ENCODE results near the gene CRELD2.

CRELD2 gene

DNA sequence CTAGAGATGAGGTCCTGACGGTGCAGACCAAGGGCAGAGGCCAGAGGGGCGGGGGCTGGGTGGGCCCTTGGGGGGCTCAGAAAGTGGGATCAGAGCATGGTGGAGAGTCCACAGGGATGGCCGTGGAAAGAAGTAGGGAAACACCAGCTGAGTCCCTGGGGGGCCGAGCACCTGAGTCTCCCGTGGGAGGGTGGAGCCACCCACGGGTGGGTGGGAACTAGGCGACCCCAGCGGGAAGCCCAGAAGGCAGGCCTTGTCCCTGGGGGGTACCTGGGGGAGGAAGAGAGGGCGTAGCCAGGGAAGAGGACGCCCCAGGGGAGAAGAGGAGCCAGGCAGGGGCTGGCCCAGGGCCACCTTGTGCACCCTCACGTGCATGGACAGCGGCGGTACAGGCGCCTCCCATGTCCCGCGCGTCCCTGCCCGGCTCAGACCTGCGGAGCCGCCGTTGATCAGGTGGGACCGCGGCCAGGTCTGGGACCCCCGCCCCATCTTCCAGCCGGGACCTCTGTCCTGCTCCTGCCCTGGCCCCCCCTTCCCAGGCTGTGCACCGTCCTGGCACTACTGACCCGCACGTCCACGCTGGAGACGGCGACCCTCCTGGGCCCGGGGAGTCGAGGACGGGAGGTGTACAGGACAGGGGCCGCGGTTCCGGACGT is 10.2 kb downstream of the CRELD2 start:
- Mint-ChIP-seq H3K4me3 (no peak overlapping the region), H3K27ac (no peak overlapping the region), H3K27me3 (no peaks in the 10 kb centered on the region), H3K4me1 (peaks cover 53% of the 10 kb centered on the region), H3K9me3 (no peaks in the 10 kb centered on the region), H3K36me3 (ENCODE audit: low read depth) (peaks cover 17% of the 10 kb centered on the region)
- ATAC-seq (no peak), DNase-seq (no peak)

DNA sequence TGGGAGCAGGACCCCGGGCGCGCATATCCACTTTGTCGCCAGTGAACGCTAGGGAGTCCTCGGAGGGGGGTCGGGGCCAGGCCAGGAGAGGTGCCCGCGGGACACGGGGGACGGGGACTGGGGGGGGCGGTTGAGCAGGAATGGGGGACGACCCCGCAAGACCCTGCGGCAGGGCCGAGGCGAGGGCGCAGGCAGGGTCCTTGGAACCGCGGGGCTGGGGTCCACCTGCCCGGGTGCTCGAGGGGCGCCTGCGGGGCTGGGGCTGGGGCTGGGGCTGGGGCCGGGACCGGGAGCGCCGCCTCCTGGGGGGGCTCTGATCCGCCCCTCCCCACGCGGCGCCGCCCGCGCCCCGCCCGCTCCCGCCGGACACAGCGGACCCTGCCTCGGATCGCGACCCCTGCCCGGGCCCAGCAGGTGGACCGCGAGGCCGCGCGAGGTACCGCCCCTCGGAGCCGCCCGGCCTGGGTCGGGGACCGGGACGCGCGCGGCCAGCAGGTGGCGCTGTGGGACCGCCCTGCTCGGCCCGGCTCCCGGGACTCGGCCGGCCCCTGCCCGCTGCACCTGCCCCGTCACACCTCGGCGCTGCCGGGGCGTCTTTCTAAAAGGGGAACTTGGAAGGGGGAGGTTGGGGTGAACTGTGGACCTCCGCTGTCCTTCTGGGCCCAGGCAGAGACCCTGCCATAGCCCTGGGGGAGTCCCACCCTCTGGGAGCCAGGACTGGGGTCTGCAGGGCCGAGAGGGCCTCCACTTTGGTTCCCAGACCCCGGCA is 11.0 kb downstream of the CRELD2 start:
- Mint-ChIP-seq H3K27me3 (no peaks in the 10 kb centered on the region), H3K4me3 (no peak overlapping the region), H3K36me3 (ENCODE audit: low read depth) (peaks cover 17% of the 10 kb centered on the region), H3K4me1 (peaks cover 55% of the 10 kb centered on the region), H3K27ac (no peak overlapping the region), H3K9me3 (no peaks in the 10 kb centered on the region)
- DNase-seq (peak; percentile 88), ATAC-seq (peak; percentile 58)

DNA sequence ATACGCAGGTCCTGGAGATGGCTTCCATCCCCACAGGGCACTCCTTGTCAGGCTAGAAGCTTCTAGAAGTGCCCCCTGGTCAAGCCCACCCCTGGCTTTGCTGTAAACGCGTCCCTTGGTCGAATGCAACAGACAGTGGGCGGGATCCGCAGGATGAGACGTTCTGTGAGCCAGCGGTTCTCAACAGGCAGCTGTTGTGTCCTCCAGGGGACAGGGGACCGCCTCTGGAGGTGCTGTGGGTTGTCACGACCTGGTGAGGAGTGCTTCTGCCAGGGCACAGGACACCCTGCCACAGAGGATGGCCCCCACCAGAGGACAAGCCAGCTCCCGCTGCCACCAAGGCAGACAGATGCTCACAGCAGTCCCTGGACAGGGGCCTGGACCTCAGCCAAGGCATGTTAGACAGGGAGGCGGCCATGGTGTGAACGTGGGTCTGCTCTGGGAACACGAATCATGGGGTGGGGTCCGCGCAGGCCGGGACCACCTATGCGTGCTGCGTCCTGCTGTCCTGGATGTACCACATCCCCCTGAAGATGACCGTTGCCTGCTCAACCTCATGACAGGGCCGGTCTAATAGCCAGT is 11.7 kb downstream of the CRELD2 start:
- no peak overlapping the region for H3K4me3 Mint-ChIP-seq
- no peak overlapping the region for H3K27ac Mint-ChIP-seq
- ATAC-seq (no peak), DNase-seq (no peak)
- no peaks in the 10 kb centered on the region for H3K27me3 Mint-ChIP-seq
- H3K36me3 Mint-ChIP-seq (ENCODE audit: low read depth), result peaks cover 16% of the 10 kb centered on the region
- peaks cover 54% of the 10 kb centered on the region for H3K4me1 Mint-ChIP-seq
- no peaks in the 10 kb centered on the region for H3K9me3 Mint-ChIP-seq

DNA sequence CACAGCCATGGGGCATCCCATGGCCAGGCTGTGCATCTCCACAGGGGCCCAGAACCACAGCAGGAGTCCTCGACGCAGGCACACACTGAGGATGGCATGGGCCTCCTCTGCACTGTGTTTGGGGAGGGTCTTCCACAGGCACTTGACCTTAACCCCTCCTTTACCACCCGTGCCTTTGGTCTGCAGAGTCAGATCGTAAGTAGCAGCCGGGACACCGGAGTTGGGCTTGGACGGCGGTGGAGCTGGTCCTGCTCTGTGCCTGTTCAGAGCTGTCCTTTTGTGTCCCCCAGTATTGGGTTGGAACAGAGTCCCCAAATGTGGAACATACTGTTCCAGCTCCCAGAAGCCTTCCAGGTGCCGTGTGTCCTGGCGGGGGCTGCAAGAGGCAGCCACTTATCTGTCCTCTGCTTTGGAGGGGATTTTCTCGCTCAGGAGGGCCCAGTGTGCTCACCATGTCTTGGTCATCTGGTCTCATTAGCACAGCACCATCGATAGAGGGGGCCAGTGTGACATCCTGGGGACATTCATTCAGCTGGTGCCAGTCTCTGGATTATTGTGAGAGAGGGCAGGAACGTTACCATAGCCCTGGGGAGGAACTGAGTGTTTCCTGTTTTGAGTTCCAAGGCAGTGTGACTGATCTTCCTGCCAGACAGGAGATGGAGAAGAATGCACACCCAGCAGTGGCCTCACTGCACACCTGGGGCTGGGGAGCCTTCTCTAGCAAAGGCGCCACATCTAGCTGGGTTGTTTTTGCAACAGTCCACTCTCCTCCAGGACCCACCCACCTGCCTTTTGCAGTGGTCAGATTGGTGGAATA is 12.4 kb downstream of the CRELD2 start:
- H3K9me3 Mint-ChIP-seq, result no peaks in the 10 kb centered on the region
- peak overlapping the region; percentile 14 for H3K4me3 Mint-ChIP-seq
- peaks cover 9% of the 10 kb centered on the region for H3K36me3 Mint-ChIP-seq (ENCODE audit: low read depth)
- peak overlapping the region; percentile 47 for H3K27ac Mint-ChIP-seq
- H3K4me1 Mint-ChIP-seq, result peaks cover 46% of the 10 kb centered on the region
- no peaks in the 10 kb centered on the region for H3K27me3 Mint-ChIP-seq
- ATAC-seq (peak; percentile 41), DNase-seq (peak; percentile 70)

DNA sequence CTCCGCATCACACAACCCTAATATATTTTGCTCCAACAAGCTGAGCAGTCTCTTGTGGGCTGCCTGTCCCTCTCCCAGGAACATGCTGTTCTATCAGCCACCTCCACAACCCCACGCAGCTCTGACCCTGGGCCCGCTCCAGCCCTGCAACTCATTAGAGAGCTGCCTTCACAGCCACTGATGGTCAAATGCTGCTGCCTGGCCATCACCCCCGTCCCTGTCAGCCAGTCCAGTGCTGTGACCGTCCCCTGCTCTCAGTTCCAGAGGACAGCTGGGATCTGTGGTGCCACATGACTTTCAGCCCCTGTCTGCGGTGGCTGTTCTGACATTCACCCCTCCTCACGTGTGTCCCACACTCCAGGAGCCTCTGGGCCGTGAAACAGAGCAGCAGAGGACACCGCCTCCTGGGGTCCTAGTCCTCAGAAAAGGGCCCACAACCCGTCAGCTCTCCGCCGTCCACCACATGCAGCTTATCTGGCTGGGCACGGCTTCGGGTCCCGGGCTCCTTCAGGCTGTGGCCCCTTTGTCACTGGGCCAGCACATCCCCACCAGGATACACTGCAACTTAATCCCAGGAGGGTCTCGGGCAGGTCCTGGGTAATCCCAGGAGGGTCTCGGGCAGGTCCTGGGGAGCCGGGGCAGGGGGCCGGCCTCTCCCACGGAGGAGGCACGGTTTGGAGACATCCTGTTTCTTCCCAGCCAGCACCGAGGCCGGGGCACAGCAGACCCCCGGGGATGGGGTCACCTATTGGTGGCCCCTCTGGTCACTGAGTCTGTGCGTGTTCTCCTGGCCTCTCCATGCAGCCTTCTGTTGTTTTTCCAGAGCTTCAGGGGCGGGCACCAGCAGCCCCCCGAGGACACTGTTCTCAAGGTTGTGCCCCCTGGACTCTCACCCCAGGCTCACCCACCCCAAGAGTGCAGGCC is 15.1 kb downstream of the CRELD2 start:
- H3K9me3 Mint-ChIP-seq, result no peaks in the 10 kb centered on the region
- no peak for DNase-seq
- H3K4me1 Mint-ChIP-seq, result peaks cover 45% of the 10 kb centered on the region
- peak overlapping the region; percentile 52 for H3K27ac Mint-ChIP-seq
- ATAC-seq, result no peak
- peak overlapping the region; percentile 57 for H3K4me3 Mint-ChIP-seq
- no peaks in the 10 kb centered on the region for H3K36me3 Mint-ChIP-seq (ENCODE audit: low read depth)
- H3K27me3 Mint-ChIP-seq, result no peaks in the 10 kb centered on the region

DNA sequence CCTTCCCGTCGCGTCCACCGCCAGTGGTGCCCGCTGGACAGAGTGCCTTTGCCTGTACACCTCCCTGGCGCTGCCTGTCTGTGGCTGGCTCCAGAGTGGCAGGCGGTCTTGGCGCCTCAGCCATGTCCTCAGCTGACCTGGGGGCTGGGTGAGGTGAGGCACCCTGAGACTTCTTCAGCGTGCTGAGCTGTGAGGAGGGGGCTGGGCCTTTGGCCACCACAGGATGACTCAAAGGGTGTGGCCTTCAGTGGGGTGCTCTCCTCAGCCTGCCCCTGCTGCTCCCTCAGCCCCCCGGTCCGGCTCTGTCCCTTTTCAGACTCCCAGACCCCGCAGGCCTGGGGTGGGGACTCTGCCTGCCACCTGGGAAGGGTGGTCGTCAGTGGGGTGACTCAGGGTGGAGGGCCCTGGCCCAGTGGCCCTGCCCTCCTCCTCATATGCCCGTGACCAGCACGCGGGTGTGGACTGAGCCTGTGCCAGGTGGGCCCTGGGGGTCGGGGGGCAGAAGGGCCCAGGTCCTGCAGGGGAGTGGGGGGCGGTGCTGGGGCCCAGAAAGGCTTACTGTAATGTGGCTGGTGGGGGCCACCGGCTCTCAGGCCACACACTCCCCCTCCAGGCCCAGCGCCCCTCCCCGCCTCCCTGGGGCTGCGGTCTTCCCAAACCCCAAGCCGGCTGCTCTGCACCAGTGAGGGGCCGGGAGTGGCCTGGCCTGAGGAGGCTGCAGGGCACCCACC is 15.9 kb downstream of the CRELD2 start:
- ATAC-seq, result no peak

DNA sequence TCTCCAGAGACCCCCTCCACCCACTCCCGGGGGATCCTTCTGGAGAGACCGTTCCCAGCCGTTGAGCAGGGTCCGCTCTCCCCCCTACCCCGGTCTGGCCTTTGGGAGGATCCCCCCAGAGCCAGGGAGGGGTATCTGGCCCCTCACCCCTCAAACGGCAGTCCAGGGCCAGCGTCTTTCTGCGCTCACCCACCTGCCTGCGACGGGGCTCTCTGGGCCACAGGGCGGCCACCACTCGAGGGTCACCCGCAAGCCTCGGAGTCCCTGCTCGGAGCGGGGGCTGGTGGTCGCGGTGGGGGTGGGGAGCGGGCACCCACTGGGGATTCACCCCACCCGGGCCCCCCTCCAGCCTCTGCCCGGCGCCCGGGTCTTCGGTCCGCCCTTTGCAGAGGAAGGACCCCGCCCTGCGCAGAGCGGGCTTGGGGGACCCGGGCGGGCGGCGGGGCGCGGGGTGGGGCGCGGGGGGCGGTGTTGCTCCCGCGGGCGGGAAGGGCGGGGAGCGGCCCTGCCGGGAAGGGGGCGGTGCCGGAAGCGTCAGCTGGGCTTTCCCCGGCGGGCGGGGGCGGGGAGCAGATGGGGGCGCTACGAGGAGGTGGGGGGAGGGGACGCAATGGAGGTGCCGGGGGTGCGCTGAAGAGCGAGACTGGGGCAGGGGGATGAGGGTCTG is 16.6 kb downstream of the CRELD2 start:
- H3K36me3 Mint-ChIP-seq (ENCODE audit: low read depth), result no peaks in the 10 kb centered on the region
- H3K27ac Mint-ChIP-seq, result no peak overlapping the region
- ATAC-seq (peak; percentile 2), DNase-seq (peak; percentile 93)
- H3K9me3 Mint-ChIP-seq, result no peaks in the 10 kb centered on the region
- peak overlapping the region; percentile 52 for H3K4me3 Mint-ChIP-seq
- H3K4me1 Mint-ChIP-seq, result peaks cover 46% of the 10 kb centered on the region
- no peaks in the 10 kb centered on the region for H3K27me3 Mint-ChIP-seq

More for the DNA sequence above, 15.9 kb downstream of the CRELD2 start:
- peak overlapping the region; percentile 57 for H3K4me3 Mint-ChIP-seq
- H3K27me3 Mint-ChIP-seq, result no peaks in the 10 kb centered on the region
- no peak overlapping the region for H3K27ac Mint-ChIP-seq
- H3K9me3 Mint-ChIP-seq, result no peaks in the 10 kb centered on the region
- peaks cover 46% of the 10 kb centered on the region for H3K4me1 Mint-ChIP-seq
- no peaks in the 10 kb centered on the region for H3K36me3 Mint-ChIP-seq (ENCODE audit: low read depth)
- DNase-seq, result no peak

DNA sequence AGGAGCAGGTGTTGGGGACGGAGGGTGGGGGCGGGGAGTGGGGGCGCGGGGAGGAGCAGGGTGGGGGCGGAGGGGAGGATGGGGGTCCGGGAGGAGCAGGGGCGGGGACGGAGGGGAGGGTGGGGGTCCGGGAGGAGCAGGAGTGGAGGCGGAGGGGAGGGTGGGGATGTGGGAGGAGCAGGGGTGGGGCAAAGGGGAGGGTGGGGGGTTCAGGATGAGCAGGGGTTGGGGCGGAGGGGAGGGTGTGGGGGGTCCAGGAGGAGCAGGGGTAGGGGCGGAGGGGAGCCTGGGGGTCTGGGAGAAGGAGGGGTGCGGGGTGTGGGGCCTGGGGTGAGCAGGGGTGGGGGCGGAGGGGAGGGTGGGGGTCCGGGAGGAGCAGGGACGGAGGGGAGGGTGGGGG is 17.1 kb downstream of the CRELD2 start:
- Mint-ChIP-seq H3K4me1 (peaks cover 42% of the 10 kb centered on the region), H3K27ac (no peak overlapping the region), H3K36me3 (ENCODE audit: low read depth) (no peaks in the 10 kb centered on the region), H3K4me3 (no peak overlapping the region), H3K9me3 (no peaks in the 10 kb centered on the region), H3K27me3 (no peaks in the 10 kb centered on the region)
- DNase-seq (no peak), ATAC-seq (no peak)

DNA sequence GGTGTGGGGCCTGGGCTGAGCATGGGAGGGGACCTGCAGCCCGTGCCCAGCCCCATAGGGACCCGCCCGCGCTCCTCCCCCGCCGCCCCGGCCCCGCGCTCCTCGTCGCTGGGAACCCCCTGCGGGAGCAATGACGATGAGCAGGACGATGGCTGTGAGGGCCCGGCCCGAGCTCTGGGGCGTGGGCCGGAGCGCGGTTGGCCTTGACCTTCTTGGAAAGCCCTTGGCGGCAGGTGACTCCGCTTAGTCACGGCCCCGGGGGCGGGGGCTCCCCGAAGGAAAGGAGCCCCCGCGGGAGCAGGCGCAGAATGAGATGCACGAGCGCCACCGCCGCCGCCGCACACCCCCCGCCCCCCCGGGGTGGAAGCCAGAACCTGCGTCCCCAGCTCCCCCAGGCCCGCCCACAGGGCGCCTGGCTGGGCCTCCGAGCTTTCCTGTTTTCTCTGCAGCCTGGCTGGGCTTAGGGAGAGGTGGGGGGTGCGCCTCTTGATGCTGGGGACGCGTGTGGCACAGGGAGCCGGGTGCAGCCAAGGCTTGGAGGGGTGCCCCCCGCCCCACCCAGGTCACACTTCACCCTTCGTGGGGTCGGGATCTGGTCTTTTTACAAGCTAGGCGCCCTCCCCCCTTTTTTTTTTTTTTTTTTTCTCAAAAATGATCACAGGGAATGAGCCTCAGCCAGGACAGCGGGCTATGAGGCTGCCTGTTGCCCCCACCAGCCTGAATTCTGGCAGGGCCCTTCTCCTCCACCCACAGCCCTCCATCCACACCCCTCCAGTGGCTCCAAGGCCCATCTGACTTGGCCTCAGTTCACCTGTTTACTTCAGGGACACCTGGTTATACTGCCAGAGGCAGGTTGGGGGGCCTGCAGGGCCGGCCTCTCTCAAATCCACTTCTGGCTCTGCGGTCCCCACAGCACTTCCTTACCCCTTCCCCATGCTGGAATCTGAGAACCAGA is 17.9 kb downstream of the CRELD2 start:
- Mint-ChIP-seq H3K27me3 (no peaks in the 10 kb centered on the region), H3K9me3 (no peaks in the 10 kb centered on the region), H3K4me1 (peaks cover 35% of the 10 kb centered on the region), H3K27ac (peak overlapping the region; percentile 82), H3K4me3 (peak overlapping the region; percentile 56), H3K36me3 (ENCODE audit: low read depth) (no peaks in the 10 kb centered on the region)
- peak; percentile 81 for ATAC-seq
- DNase-seq, result peak; percentile 99

DNA sequence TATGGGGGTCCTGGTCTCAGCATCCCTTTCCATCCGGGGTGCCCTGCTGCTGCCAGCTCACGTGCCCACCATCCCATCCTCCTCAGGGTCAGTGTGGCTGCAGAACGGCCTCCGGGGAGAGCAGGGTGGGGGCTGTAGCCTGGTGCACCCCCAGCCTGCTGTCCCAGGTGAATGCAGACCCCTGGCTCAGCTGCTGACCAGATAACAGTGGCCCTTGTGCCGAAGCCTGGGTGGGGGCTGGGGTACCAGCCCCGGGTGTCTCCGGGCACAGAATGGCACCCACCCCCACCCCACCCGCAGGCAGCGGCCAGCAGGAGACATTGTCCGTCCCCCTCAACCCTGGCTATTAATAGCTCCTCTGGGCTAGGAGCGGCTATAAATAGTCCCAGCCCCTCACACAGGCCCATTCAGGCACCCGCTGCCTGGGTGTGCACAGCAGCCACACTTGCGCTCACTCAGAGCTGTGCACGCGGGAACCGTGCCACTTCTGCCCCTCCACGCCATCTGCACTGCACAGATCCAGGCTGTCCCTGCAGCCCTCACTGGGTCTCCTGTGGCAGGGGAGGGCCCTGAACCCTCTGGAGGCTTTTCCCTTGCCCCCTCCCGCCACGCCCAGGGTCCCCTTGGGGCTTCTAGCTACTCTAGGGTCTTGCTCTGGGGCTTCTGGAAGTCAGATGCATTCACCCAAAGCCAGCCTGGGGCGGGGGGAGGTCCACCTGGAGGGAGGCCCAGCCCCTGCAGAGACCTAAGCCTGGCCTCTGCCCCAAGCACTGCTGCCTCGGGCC is 18.7 kb downstream of the CRELD2 start:
- no peaks in the 10 kb centered on the region for H3K27me3 Mint-ChIP-seq
- peak overlapping the region; percentile 82 for H3K27ac Mint-ChIP-seq
- DNase-seq (no peak), ATAC-seq (no peak)
- H3K4me3 Mint-ChIP-seq, result peak overlapping the region; percentile 56
- H3K36me3 Mint-ChIP-seq (ENCODE audit: low read depth), result no peaks in the 10 kb centered on the region
- no peaks in the 10 kb centered on the region for H3K9me3 Mint-ChIP-seq
- H3K4me1 Mint-ChIP-seq, result peaks cover 29% of the 10 kb centered on the region

DNA sequence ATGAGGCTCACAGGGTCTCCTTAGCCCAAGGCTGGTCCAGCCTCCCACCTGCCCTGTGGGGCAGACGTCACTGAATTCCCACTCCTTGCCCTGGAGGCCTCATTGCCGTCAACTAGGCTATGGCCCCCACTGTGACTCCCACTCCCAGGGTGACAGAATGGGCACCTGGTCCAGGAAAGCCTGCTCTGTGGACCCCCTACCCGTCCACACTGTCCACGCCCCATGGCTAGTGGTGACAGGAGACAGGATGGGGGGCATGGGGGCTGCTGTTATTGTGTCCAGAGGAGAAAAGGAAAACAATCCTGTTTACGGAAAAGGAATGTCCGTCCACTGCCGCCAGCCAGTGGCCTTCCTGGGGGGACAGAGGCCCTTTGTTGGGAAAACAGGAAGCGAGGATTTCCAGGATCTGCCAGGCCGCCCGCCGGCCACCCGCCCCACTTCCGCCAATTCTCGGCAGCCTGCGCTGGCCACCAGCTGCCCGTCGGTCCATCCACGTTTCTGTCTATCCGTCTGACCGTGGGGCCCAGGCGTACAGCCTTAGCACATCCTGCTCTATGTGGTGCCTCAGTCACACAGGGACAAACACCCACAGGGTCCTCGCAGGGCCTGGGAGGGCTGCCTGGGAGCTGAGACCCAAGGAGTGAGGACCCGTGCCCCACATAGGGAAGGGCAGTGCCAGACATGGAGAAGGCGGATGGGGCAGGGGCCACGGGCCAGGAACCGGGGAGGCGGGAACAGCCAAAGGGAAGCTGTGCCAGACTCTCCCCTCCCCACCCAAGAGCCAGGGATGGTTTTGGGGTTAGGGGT is 19.5 kb downstream of the CRELD2 start:
- Mint-ChIP-seq H3K27me3 (no peaks in the 10 kb centered on the region), H3K27ac (no peak overlapping the region), H3K4me1 (peaks cover 23% of the 10 kb centered on the region), H3K9me3 (no peaks in the 10 kb centered on the region), H3K36me3 (ENCODE audit: low read depth) (no peaks in the 10 kb centered on the region), H3K4me3 (no peak overlapping the region)
- ATAC-seq (no peak), DNase-seq (no peak)

Data from activated naive CD8-positive, alpha-beta T cell treated with anti-CD3 and anti-CD28 coated beads, Interleukin-2, amount 50 U/mL, for 24 hours (primary cell).